NCI-H748 (cell line): ENCODE data around the gene KRT7.
A peak's percentile ranks its signal among the peaks of the same experiment; 100 is the strongest.

Experiments used
- DNase-seq: peaks from one replicate; lab custom pipeline; 2025; ENCODE audit not compliant: unreplicated experiment; lab: John Stamatoyannopoulos, UW

Gene KRT7

GRCh38 chr12:52211716-52212585 lies 21.1 kb upstream of the KRT7 start:
- DNase-seq, result no peak

- DNase-seq, result no peak
Observed at GRCh38 chr12:52212701-52213563, 20.1 kb upstream of the KRT7 start.

DNA sequence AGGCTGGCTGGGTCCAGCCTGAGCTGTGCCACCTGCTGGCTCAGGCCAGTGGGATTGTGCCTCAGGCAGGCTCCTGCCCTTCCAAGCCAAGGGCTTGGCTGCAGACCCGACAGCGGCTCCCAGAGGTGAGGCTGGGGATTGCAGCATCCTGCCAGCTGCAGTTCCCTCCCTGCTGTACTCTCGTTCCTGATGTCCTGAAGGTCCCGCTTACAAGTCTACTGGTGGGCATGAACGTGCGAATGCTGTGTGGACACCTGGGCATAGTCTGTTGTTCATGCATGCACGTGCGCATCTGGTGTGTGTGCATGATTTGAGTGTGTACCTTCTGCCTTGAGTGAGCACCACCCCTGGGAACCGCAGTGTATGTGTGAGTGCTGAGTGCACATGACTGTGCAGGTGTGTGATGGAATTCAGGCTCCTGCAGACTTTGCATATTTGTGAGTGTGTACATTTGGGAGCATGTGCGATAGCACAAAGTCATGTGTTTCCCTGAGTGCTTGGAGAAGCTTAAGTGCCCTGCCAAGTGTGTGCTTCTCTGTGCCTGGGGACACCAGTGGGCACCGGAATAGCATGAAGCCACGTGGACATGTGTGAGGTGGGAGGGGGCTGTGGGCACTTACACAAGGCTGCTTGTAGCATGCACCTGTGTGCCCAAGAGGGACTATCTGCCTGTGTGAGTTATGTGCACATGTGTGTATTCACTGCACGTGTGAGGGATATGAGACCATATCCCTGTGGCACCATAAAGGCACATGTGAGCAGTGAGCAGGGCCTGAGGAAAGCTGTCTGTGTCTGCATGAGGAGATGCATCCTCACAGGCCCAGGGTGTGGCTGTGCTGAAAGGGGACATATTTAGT lies 19.3 kb upstream of the KRT7 start:
- DNase-seq, result peak; percentile 77

DNA sequence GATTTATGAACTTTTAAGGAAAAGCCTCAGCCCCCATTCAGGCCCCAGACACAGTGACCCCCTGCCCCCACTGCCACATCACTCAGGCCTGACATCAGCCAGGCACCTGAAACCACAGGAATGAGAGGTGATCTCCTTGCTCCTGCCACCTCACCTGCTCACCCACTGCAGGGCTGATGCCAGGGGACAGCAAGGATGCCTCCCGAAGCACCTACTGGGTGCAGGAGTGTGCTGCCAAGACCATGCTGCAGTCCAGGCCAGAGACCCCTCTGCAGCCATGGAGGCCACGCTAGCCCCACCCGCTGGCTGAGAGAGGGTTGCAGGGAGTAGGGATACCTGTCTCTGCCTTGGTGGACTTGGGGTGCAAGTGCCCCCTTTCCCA lies 18.6 kb upstream of the KRT7 start:
- DNase-seq, result no peak

DNA sequence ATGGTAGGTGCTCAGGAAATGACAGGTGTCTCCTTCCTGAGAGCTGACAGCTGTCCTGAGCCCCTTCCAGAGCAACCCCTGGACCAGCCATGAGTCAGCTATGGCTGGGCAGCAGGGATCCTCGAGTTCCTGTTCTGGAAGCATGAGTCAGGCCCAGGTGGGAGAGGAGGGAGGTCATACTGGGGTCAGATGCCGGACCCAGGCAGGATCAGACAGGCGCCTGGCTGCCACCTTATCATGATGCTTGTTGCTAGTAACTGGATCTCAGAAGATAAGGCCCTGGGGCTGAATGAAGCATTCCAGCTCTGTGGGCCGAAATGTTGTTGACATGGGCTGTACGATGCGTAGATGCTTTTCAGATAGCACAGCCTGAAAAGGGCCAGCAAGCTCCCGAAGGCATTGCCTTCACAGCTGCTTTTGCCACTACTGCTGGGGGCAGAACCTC lies 17.4 kb upstream of the KRT7 start:
- DNase-seq, result no peak

GRCh38 chr12:52216100-52216499 lies 16.9 kb upstream of the KRT7 start:
- DNase-seq, result no peak

GRCh38 chr12:52216807-52217206 lies 16.2 kb upstream of the KRT7 start:
- DNase-seq, result no peak

DNA sequence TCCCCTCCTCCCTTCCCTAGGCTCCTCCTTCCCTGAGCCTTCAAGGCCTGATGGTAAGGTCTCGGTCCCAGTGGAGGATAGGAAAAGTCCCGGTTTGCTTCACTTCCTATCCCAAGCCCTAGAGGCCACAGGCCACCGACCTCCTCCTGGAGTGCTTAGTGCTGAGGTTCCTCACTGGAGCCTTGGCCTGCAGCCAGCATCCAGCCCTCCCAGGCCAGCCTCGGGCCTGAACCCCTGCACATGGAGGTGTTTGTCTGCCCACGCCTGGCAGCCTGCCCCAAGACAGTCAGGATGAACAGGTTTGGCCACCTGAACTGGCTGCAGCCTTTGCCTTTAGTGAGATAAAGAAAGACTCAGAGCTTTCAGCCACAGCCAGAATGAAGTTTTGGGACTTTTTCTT lies 15.8 kb upstream of the KRT7 start:
- DNase-seq, result peak; percentile 55

DNA sequence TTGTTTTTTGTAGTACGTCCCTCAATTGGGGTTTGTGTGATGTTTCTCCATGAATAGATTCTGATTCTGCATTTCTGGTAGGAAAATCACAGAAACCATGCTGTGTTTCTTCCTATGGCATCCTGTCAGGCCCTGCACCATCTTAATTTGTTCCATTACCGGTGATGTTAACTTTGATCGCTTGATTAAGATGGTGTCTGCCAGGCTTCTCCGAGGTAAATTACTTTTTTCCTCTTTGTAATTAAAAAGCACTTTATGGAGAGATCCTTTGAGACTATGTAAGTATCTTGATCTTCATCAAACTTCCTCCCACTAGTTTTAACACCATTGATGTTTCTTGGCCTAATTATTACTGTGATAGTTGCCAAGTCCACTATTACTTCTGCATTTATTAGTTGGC lies 15.0 kb upstream of the KRT7 start:
- DNase-seq, result no peak

GRCh38 chr12:52220477-52220876 lies 12.6 kb upstream of the KRT7 start:
- DNase-seq, result no peak

GRCh38 chr12:52221070-52221781 lies 11.8 kb upstream of the KRT7 start:
- no peak for DNase-seq

- peak; percentile 60 for DNase-seq
Observed at GRCh38 chr12:52221912-52222457, 11.1 kb upstream of the KRT7 start.

GRCh38 chr12:52222692-52223091 lies 10.4 kb upstream of the KRT7 start:
- DNase-seq, result no peak

DNA sequence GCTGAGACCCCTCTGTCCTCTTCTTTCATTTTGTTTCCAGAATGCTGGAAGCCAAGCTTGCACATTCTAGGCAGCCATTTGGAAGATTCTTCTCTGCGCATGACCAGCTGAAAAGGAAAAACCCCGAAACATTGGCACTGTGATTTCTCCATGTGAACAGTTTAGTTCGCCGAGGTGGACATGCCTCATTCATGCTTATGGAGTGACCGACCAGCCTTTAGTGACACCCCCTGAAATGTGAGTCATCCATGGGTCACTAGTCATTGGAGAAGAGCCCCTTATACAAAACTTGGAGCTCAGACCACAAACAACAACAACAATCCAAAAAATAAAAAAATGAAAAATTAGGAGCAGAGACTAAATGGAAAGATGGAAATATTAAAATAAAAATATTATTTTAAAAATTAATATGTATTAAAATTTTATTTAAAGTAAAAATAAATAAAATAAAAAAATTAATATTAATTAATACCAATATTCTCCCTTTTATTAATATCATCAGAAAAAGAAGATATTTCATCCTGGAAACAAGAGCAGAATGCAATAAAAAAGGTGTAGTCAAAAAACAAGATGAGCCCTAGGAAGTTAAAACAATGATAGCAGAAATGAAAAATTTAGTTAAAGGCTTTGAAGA lies 9.5 kb upstream of the KRT7 start:
- DNase-seq, result no peak

DNA sequence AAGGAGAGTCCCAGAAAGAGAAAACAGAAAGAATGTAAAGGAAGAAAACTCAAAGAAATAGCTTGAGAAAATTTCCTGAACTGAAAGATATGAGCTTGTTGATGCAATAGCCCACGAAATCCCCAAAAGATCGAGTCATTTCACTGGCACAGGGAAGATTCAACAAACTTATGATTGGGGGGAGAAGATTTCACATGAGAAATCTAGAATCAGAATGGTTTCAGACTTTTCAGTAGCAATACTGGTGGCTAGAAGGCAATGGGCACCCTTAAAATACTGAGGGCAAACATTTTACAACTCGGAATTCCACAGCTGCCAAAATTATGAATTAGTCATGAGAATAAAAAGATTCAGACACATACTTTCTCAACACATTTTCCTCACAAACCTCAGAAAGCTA lies 8.9 kb upstream of the KRT7 start:
- DNase-seq, result no peak

DNA sequence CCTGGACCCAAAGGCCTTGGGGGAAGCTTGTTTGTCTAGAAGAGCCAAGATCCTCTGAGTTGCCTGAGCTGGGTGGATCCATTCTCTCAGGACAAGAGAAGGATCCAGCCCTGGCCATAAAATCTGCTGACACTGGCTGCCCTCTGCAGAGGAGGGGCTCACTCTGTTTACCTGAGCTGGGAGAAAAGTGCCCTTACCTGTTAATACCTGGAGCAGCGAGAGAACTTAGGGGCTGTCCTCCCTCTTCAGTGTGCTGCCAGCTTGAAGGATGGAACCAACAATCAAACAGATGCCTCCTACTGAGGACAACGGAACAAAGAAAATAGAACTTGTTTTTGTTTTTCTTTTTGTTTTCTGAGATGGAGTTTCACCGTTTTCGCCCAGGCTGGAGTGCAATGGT lies 7.3 kb upstream of the KRT7 start:
- no peak for DNase-seq

DNA sequence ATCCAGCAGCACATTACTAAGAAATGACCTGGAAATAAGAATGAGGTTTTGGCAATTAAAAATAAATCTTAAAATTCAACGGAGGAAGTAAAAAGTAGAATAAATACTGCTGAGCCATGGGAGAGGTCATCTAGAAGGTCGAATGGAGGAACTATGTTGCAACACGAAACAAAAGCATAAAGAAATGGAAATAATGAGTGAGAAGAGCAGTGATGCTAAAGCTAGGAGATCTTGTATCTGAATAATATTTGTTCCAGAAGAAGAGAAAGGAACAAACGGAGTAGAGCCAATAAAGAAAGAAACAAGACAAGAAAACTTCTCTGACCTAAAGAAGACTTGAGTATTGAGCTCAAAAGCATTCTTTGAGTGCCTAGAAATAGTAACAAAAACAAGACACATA lies 6.6 kb upstream of the KRT7 start:
- DNase-seq, result no peak

DNA sequence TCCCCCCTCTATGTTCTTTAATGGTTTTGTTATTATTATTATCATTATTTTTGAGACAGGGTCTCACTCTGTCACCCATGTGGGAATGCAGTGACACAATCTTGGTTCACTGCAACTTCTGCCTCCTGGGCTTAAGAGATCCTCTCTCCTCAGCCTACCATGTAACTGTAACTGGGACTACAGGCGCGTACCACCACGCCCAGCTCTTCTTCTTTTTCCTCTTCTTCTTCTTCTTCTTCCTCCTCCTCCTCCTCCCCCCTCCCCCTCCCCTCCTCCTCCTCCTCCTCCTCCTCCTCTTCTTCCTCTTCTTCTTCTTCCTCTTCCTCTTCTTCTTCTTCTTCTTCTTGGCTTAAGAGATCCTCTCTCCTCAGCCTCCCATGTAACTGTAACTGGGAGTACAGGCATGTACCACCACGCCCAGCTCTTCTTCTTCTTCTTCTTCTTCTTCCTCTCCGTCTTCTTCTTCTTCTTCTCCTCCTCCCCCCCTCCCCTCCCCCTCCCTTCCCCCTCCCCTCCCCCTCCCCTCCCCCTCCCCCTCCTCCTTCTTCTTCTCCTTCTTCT lies 5.4 kb upstream of the KRT7 start:
- no peak for DNase-seq

DNA sequence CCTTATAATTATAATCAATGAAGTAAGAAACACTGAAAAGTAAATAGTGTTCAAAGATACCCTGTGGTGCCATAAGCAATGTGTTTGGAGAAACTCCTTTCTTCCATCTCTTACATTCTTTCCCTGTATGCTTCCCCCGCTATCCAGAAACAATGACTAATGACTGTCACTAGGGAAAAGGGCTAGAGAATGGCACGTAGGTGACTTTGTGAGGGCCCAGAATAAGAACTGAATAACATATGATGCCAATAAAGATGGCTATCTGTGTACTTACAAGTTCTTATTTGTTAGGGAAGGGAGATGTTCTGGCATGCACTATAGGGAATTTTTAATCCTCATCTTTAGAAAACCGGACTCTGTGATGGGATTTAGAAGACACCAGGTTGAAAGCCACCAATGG lies 4.7 kb upstream of the KRT7 start:
- no peak for DNase-seq

GRCh38 chr12:52228931-52229330 lies 4.1 kb upstream of the KRT7 start:
- DNase-seq, result no peak
